T-helper 2 cell treated with Interferon-gamma antibody and Interleukin-4, amounts not matched to agents 100 ng/mL and 5 ng/mL, for 36 hours (primary cell): Measurements from ENCODE around the gene MATN1. TPM values are rescaled to one million over a fixed set of nuclear protein-coding genes. Genes with fewer than 3 reads are reported as not detected.

Experiments used
- intact Hi-C: fragments of 100-400 bp; cut with micrococcal nuclease; formaldehyde crosslinking; loops from one replicate; pipeline ENCODE4 v1.15.1; 2023
- total RNA-seq: library from RNA; stranded (reverse); gene quantifications from 2 replicates; pipeline ENCODE4 v1.2.3, GENCODE V29; 2022

Gene MATN1
- total RNA-seq, 1 donor from 2014 or later: not detected

DNA sequence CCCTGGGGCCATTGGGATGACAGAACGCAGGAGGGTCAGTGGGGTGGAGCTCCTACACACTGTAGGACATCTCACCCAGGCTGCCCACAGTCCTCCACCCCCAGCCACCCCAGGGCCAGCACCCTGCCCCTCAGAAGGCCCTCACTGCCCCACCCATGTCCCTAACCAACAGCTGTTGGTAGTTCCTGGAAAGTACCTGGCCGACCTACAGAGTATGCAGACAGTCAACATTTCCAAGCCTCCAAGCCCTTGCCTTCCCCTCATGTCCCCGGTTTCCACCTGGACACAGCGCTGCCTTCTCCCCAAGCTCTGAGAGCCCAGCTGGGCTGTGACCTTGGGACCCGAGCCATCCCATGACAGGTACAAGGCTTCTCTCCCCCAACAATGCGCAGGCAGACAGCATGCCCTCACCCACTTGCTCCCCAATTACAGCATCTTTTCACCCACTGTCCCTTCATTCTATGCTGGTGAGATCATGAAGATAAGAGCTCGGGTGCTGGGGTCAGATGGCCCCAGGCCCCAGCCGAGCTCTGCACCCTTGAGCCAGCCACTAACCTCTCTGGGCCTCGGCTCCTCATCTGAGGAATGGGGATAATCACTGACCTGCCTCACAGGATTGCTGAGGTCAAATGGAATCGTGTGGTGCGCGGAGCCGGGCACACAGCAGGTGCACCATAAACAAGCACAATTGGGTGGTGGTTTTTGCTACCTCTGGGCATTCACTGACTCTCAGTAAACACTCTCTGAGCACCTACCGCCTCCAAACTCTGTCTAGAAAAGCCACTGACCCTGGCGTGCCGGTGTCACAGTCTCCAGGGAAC lies 23.0 kb upstream of the MATN1 start:
- intact Hi-C loops: no loop called here

GRCh38 chr1:30745834-30746208 lies 22.4 kb upstream of the MATN1 start:
- intact Hi-C loops: no loop called here

GRCh38 chr1:30745156-30745833 lies 21.9 kb upstream of the MATN1 start:
- intact Hi-C loops: no loop called here

DNA sequence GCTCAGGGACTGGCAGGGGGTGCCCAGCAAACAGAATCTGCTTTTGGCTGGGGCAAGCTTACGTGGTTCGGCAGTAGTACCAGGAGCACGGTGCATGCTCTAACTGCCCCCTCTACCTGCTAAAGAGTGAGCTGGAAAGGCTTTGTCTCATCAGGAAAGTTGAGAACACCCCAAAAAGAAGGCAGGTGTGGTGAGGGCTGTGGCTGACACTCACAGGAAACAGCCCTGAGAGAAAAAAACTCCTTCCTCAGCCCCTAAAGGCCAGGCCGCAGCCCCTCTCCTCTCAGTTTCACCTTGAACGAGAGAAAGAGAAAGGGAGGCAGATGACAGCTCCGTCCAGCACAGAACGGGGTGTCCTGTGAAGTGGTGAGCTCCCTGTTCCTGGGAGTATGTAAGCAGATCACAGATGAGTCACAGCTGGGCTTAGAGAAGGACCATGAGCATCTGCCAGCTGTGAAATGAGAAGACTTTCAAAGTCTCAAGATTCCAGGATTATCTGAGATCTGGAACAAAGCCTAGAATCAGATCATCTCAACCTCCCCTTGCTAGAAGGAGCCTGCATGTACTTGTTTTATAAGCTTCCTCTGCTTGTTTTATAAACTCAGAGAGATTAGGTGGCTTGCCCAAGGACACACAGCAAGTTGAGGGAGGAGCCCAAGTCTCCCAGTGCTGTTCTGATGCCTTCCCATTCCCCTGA lies 20.8 kb upstream of the MATN1 start:
- intact Hi-C loops: no loop called here

GRCh38 chr1:30743584-30744059 lies 20.2 kb upstream of the MATN1 start:
- intact Hi-C loops: loop anchor here (1.0 to 2.0 kb wide), 3 partner anchors 13 to 36 kb away; partner anchors contain the start of gene LAPTM5

DNA sequence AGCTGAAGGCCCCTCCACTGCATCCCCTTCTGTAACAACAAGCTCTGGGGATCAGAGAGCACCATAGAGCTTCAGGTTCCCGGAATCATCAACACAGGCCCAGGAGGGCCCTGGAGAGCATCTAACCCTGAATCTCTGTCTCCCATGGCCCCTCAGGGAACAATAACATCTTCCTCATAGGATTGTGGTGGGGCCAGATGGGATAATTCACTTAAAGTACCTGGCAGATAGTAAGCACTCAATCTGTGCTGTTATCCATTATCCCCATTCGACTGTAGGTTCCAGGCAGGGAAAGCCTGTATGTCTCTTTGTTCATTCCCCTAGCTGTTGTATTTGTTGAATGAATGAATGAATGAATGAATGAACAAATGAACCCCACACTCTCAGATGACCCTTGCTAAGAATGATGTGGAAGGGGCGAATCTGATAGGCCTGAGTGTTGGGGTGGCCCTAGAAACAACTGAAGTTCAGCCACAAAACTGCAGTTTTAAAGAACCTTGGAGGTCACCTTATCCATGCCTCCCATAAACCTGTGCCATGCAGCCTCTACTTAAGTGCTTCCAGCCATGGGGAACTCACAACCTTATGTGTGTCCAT lies 19.7 kb upstream of the MATN1 start:
- intact Hi-C loops: loop anchor here (1.0 to 2.0 kb wide), 3 partner anchors 14 to 36 kb away; partner anchors contain the start of gene LAPTM5

DNA sequence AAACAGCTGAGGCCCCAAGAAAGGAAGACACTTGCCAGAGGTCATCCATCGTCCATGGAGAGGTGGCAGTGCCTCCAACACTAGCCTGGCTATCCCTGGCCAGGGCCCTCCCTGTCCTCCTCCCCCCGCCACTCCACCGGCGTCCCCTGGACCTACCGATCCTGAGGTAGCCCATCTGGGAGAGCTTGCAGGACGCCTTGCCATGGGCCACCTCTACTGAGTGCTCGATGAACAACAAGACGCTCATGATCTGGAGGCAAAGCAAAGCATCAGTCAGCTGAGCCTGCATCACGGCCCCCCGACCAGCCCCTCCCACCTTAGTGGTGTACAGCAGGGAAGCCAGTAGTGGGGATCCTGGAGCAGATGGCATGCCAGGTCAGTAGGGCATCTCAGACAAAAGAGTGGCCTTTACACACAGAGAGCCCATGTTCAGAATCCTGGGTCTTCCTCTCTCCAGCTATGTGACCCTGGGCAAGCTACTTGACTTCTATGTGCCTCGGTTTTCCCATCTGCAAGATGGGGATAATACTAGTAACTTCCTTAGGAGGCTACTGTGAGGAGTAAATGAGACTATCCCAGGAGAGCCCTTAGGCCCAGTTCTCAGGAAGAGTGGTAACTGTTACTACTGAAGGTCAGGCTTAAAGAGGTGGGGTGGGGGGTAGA lies 19.0 kb upstream of the MATN1 start:
- intact Hi-C loops: loop anchor here (2.0 kb wide), 1 partner anchor 14 kb away; the partner anchor contains the start of gene LAPTM5

DNA sequence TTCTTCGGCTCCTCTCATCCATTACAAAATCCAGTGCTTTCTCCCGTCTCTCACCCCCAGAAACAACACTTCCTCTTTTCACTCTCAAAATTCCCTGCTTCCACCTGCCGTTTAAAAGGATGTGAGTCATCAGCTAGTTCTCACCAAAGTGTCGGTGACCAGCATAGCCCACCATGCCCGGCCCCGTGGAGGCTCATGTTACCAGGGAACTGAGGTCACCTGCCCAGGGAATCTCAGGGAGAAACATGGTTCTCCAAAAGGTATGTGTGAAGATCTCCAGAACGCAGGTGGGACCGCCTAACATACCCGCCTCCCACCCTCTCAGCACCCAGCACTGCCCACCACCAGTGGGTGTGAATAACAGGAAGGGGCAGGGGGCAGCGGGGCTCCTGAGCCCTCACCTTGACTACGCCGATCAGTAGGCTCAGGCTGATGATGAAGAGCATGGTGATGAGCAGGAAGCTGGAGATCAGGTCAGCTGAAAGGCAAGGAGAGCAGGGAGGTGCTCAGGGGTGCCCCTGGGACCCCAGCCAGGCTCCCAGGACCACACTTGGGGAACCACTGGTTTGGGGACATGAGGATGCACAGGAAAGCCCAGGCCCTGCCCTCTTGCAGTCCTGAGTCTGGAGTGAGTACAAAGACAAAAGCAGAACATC lies 18.0 kb upstream of the MATN1 start:
- intact Hi-C loops: no loop called here

- intact Hi-C loops: no loop called here
These were observed 17.2 kb upstream of the MATN1 start for GRCh38 chr1:30740251-30741238.

DNA sequence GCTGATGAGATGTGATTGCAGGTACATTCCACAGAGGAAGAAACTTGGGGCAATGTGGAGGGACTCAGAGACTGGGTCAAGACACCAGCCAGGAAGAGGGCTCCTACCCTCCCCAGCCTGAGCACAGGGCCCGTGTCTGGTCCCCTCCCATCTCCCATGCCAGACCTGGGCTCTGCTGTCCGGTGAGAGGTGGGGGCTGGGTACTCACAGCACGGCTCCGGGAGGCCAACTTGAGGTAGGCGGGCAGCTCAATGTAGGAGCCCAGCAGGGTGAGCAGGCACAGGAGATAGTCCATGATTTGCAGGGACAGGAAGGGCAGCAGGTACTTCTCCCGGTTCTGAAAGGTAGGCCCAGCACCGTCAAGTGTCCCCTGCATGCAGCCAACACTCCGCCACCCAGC lies 16.2 kb upstream of the MATN1 start:
- intact Hi-C loops: no loop called here

DNA sequence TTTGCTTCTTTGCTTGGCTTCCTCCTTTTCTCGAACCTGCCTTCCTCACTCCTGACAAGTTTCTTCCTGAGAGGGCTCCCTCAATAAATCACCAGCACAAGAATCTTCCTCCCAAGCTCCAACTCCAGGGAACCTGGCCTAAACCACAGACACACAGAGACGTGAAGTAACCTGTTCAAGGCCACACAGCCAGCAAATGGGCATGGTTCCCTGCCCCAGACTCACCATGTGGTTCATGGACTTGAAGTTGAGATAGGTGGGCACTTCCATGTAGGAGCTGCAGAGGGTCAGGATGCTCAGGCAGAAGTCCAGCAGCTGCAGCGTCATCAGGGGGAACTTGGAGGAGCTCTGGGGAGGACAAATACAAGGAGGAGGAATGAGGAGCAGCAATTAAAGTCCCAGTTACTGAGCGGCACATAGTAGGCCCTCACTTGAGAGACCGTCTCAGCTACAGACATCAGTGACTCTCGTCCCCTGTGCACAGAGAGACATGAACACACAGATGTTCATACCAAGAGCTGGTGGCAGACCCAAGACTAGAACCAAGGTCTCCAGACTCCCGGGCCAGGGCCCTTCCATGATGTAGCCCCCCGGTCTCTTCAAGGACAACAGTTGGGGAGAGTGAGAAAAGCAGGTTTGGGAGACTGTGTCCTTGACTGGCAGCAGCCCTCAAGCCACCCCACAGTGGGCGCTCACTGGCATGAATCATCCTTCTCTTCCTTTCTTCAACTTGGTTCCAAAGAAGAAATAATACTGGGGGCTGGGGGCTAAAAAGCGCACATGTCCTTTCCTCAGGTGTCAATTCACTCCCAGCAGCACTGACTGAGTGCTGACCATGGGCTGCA lies 15.6 kb upstream of the MATN1 start:
- intact Hi-C loops: no loop called here

GRCh38 chr1:30738040-30738714 lies 14.8 kb upstream of the MATN1 start:
- intact Hi-C loops: no loop called here

- intact Hi-C loops: no loop called here
These were observed 14.1 kb upstream of the MATN1 start for GRCh38 chr1:30737357-30738039.

- intact Hi-C loops: no loop called here
These were observed 12.5 kb upstream of the MATN1 start for GRCh38 chr1:30735668-30736498.

GRCh38 chr1:30735124-30735523 lies 11.7 kb upstream of the MATN1 start:
- intact Hi-C loops: no loop called here

- intact Hi-C loops: no loop called here
These were observed 11.2 kb upstream of the MATN1 start for GRCh38 chr1:30734580-30734979.
